Activated gamma-delta T cell (primary cell): ENCODE results near the gene LMO7.
"Not testable (repeated sequence)": the region's sequence is repeated elsewhere in the genome, so short reads cannot be mapped to it uniquely, and the experiment has no call there.

Experiments
- DNase-seq: peaks from one replicate; lab custom pipeline; 2025; lab: John Stamatoyannopoulos, UW

The LMO7 gene

DNA sequence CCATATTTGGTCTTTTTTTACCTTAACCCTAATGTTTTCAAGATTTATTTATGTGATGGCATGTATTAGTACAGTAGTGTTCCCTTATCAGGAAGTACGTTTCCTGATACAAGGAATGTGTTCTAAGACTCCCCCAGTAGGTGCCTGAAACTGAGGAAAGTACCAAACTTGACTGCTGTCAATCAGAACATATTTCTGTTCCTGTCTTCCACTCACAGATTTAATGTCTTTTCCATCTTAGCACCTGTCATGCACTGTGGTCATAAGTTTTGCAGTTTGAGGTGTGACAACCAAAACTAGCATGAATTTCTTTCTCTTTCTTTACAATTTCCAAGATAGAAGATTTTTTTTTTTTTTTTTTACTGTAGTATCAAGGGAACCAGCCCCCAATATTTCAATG lies 62.9 kb downstream of the LMO7 start:
- DNase-seq = no peak

DNA sequence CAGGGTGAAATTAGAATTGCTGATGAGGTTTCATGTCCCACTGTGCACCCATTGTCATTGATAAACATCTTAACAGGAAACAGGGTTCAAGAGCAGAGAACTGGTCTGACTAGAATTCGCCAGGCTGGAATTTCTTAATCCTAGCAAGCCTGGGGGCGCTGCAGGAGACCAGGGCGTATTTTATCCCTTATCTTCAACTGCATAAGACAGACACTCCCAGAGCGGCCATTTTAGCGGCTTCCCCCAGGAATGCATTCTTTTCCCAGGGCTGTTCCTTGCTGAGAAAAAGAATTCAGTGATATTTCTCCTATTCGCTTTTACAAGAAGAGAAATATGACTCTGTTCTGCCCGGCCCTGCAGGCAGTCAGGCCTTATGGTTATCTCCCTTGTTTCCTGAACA lies 63.6 kb downstream of the LMO7 start:
- DNase-seq = not testable (repeated sequence)

DNA sequence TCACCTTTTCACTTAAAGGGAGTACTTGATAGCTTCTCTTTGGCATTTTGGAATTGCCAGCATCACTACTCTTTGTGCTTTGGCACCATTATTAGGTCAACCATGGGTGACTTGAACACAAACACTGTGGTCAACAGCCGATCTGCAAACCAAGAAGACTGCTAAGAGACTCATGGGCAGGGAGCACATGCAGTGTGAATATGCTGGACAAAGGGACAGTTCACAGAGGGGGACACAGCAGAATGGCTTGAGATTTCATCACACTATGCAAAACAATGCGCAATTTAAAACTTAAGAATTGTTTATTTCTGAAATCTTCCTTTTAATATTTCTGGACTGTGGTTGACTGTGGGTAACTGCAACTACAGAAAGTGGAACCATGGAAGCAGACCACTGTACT lies 64.4 kb downstream of the LMO7 start:
- no peak for DNase-seq

DNA sequence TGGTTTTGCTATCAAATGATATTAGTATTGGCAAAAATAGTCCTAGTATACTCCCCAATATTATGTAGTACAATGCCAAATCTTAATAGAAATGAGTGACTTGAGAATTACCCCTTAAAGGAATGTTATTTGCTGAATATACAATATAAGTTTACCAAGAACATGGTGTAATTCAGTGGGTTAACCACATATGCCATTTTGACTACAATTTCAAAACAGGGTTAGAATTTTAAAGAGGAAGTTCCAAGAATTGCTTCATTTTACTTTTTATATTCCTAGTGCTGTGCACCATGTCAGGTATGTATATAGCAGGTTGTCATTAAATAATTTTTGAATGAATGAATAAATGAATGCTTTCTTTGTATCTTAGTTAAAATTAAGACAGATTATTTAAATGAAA lies 66.3 kb downstream of the LMO7 start:
- no peak for DNase-seq

DNA sequence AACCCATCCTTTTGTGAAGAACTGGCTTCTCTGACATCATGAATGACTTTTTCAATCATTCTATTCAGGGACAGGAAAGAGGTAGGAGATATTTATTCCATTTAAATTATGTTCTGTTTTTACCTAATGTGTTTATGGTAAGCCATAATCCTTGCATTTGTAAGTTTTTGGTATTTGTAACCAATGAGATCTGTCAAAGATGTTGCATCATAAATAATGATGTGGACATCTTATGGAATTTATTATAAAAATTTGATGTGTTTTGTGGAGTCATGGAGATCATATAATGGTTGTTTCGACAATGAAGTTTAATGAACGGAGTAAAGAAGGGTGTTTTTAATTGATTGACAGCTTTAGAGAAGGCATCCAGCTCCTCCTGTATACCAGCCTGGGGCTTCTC lies 67.6 kb downstream of the LMO7 start:
- DNase-seq = no peak

DNA sequence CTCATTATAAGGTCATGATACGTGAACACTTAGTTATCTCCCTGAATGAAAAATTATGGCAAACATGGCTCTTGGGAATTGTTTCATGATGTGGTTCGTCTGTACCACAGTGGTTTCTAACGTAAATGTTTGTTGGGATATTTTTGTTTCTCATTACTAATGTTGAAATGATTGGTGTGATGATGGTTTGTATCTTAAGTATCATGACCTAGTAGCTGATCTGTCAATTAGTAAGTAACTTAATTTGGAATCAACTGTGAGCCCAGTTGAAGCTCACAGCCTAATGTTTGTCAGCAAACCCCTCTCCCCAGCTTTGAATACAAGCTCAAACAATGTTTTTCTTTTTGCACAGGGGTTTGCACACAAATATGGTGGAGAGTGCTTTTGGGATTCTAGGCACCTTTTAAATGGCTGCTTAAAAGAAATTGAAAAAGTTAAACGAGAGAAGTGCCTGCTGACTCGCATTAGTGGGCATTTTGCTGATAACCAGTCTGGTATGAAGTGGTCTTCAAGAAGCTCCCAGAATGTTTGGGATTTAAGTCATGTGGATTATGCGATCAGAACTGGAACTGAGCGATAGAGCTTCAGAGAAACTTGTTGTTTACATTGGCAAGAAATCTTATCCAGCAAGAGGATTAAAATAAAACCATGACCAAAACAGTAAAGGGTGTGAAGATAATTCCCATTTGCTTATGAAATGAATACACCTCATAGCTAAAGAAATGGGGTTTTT lies 68.2 kb downstream of the LMO7 start:
- DNase-seq = no peak

DNA sequence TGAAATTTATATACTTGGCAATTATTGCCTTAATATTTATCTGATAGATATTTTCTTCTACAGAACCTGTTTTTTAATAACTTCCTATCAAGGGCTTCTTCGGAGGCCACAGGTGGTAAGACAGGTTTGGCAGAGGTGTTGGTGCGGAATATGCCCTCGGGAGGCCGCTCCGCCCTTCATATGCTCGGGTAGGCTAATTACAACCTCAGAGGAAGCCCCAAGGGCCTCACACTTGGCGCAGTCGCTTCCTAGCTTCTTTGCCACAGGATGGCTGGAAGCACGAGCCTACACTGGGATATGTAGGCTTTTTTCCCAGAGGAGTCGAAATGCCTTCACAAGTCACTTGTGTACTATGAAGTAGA lies 68.8 kb downstream of the LMO7 start:
- DNase-seq = no peak

DNA sequence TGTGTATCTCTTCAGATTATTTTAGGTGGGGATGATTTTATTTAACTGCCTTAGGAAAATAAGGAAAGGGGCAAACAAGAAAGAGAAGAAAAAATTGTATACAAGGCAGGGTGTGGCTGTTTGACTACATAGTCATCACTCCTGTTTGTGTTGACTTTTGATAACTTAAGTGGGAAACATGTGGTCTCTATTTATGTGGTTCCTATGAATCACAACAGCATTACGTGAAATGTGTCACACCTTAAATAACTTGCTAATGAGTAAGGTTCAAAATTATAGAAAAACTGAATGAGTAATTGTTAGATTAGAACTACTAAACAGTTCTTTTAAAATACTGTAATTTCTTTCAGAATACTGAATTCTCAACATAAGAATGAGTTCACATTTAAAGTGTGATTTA lies 69.3 kb downstream of the LMO7 start:
- no peak for DNase-seq

DNA sequence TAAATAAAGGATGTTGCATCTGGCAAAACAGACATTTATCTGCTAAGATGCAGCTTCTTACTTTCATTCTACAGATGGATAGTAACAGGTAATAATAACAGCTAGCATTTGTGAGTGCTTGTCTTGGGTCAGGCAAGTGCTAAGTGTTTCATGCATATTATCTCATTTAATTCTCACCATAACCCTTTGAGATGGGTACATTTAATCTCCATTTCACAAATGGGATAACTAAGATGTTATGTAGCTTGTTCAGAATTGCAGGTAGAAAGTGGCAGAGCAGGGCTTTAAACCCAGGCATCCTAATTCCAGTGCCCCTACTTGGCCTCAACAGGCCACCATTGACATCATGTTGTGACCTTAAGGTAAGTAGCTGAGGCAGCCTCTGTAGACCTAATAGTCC lies 69.8 kb downstream of the LMO7 start:
- DNase-seq = no peak

DNA sequence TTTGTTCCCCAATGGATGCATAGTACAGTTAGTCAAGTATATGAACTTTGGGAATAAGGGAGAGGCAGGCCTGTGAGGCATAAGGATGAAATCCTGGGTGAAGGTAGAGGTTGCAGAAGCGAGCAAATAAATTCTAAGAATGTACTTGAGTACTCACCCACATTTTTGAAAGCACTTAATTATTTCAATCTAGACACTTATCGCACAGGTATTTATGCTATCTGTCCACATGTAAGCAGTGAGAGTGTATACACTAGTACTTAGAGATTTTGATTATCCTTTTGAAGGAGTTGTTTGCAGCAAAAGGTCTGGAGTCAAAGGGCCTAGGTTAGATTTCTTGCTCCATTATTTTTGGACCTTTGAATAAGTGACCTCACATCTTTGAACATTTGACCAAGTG lies 77.7 kb downstream of the LMO7 start:
- no peak for DNase-seq

DNA sequence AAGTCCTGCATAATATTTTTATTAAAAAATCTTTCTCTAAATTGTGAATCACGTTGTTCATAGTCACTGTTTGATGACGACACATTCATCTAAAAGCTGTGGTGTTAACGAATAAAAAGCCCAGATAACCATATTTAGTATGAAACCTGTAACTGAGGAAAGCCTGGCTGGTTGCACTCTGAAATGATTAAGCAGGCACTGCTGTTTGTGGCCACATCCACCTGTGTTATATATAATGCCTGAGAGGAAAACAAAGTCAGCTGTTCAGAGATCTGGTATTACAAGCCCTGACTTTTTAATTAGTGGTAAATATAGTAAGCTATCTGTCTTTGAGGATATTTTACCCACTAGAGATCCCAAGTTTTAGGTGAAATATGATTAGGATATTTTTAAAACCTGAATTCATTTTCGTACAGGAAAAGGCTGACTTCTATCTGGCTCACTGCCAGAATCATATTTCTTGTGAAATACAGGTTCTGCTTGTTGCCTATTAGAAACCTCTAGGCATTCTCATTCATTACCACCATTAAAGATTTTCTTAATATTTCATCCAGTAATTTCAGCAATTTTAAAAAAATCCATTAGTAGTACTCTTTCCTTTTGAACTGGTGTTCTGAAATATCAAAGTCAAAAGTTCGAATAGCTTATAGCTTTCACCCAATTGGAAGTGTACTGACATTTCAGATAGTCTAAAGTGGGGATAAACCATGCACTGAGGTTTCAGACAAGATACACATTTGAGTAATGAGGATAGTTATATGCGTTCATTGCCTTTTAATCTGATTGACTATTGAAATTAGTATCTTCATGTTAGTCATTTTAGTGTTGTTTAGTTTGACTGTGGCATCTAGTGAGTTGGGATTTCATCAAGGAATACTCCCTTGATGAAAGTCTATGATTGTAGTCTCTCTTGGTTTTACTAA lies 79.7 kb downstream of the LMO7 start:
- DNase-seq = no peak

DNA sequence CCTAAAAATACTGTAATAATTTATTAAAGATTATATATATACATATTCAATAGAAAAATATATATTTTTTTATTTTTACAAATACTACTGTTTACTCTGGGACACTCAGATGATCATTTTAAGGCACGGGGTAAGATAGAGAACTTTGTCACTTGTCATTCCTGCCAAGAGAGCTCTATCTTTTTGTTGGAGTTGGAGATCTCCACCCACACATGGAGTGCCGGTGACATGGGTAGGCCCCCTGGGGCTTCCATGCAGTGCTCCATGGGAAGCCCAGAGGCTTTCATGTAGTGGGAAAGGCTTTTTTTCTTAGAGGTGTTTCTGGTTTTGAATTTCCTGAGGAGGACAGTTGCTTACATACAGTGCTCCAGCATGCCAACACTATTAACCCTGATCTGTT lies 81.4 kb downstream of the LMO7 start:
- DNase-seq = no peak

DNA sequence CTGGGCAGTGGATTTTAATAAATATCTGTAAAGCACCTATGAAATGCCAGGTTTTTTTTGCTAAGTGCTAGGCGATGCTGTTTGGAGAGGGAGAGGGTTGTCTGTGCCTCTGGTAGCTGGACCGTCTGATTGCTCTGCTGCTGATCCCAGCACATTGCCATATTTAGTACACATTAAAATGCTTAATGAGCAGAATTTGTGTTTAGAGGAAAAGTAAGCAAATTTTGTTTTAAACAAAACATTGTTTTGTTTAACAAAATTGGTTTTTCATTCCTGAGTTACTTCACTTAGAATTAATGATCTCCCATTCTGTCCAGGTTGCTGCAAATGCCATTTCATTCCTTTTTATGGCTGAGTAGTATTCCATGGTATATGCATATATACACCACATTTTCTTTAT lies 85.2 kb downstream of the LMO7 start:
- no peak for DNase-seq

DNA sequence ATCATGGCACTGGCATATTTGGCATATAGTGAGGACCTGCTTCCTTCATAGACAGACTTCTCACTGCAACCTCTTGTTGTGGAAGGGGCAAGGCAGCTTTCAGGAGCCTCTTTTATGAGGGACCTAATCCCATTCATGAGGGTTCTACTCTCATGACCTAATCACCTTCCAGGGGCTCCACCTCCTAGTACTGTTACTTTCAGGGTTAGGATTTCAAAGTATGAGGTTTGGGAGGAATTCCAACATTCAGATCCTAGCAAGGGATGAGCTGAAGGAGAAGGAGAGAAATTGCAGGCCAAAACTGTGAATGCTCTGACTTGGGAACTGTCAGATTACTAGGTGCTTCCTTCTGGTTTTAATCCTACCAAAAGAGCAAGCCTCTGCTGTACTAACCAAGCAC lies 87.8 kb downstream of the LMO7 start:
- no peak for DNase-seq

DNA sequence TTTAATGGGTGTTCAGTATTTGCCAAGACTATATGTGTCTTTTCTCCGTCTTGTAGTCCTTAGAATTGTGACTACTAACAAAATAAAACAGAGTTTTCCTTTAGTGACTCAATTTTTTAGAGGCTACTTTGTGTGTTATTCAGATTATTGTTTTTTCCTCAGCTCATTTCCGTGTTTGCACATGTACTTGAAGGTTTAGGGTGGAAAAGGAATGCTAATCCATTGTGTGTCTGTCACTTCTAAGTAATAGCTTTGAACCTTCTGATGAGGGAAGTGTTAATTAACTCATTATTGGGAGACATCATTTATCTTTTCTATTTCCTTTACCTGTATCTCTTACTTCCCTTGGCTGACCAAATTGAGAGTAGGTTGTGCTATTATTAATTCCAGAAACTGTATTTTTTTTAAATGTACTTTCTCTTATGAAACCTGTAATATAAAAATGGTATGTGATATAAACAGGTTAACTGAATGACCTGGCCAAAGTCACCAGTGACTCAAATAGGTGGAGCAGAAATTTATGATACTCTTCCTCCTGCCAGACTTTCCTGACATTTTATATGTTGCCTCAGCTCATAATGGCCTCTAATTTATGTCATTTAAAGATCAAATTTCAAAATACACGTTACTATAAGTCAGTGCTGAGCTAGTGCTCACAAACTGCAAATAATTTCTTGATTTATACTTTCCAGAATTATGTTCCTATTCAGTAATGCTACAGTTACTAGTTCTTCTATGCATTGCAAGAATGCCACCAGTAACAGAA lies 88.8 kb downstream of the LMO7 start:
- no peak for DNase-seq

DNA sequence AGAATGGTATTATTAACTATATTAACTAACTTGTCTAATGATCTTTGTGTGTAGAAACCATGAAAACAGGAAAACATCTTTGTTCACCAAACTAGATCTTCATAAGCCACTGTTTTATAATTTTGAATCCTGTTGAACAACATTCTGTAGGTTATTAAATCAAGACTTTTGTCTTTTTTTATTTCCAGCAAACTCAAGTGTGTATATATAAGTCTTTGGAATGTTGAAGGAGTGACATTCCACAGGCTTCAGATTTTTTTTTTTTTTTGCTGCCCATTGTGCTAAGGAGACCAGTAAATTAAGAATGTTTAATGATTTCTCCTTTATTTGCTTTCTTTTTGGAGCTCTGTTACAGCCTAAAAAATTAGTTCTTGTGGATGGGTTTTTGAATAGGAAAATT lies 89.6 kb downstream of the LMO7 start:
- DNase-seq = no peak

DNA sequence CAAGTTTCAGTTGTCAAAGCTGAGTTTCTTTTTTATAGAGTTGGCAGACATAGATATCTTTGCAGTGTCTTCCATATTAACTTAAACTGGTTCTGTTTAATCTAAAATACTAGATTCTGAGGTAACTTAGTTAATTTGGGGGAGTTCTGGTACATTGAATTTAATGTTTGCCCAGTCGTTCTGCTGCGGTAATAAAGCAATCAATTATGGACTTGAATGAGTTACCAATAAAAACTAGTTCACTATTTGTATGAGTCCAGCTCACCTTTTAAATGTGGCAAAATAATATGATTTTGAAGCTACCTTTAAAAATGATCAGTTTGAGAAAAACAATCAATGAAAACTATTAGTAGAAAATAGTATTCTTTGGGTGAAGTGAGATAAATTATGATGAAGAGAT lies 90.2 kb downstream of the LMO7 start:
- no peak for DNase-seq

DNA sequence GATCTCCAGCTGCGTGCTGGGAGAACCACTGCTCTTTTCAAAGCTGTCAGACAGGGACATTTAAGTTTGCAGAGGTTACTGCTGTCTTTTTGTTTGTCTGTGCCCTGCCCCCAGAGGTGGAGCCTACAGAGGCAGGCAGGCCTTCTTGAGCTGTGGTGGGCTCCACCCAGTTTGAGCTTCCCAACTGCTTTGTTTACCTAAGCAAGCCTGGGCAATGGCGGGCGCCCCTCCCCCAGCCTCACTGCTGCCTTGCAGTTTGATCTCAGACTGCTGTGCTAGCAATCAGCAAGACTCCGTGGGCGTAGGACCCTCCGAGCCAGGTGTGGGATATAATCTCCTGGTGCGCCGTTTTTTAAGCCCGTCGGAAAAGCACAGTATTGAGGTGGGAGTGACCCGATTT lies 97.0 kb downstream of the LMO7 start:
- not testable (repeated sequence) for DNase-seq

DNA sequence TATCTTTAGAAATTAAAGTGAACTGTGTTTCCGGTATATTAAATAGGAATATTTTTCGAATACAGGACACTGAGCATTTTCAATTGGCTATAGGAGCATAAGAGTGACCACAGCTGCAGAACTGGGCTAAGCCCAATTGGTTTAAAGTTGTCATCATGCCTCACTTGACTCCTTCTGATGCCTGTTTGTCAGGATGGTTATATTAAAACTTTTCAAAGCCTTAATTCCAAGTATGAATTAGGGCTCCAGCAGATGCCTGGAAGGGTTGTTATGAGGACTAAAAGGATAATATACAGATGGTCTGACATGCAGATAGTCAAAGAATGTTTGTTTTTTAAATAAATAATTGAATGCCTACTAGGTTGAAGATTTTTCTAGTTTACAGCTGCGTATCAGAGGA lies 100.0 kb downstream of the LMO7 start:
- DNase-seq = no peak

DNA sequence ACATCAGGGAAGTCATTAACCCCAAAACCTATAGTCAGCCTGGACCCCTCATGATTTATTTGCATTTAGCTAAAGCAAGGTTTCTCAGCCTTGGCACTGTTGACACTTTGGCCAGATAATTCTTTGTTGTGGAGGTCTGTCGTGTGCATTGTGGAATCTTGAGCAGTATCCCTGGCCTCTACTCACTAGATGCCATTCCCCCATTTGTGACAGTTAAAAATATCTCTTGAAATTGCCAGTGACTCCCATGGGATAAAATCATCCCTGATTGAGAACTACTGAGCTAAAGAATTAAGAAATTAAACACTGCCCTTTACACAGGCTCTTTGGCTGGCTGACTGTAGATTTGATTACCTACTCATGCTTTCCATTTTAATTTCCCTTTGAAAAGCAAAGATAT lies 102.7 kb downstream of the LMO7 start:
- no peak for DNase-seq

DNA sequence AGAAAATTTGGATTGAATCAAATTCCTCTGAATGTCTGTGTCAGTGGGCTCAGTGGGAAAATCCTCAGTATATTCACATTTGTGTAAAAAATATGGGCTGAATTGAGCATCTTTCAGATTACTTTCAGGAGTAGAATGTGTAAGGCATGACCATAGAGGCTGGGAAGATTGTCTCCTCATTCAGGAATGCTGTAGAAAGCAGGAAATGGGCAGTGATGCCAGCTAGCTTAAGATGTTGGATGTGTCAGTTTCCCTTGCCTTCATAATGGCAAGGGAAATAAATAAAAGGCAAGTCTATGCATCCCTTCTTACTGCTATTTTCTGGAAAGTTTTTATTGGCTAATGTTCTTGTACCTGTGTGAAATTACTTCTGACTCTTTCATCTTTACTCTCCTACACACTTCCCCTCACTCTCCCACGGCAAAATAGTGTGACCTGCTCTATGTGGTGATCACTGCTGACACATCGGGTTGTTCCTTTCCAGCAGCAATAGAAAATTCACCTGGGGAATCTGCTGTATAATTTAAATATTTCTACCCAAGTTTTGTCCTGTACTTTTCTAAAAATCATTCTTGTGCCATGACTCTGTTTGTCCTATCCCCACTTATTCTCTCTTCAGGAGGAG lies 103.2 kb downstream of the LMO7 start:
- no peak for DNase-seq

DNA sequence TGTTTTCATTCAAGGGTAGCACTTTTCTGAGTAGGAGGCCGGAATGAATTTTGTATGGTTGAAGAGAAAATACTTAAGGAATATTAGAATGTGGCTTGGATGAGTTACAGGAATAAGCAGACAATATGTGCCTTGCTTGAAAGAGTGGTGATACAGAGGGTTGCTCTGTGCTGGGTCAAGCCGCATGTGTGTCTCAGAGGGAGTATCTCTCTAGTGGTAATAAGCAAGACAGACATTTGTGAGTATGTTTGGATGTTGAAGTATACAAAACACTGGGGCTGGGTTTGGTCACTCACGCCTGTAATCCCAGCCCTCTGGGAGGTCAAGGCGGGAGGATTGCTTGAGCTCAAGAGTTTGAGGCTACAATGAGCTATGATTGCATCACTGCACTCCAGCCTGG lies 103.9 kb downstream of the LMO7 start:
- DNase-seq = no peak
